ENCODE results near the gene SLC5A4. TPM values are rescaled to one million over a fixed set of nuclear protein-coding genes. Genes with fewer than 3 reads are reported as not detected.
A peak's percentile ranks its signal among the peaks of the same experiment; 100 is the strongest.
"Not testable (repeated sequence)": the region's sequence is repeated elsewhere in the genome, so short reads cannot be mapped to it uniquely, and the experiment has no call there.

The SLC5A4 gene
- polyA plus RNA-seq, 1 experiment, result not detected

GRCh38 chr22:32270641-32271369 is 15.7 kb upstream of the SLC5A4 start:
- TF ChIP-seq, protein P1, sequence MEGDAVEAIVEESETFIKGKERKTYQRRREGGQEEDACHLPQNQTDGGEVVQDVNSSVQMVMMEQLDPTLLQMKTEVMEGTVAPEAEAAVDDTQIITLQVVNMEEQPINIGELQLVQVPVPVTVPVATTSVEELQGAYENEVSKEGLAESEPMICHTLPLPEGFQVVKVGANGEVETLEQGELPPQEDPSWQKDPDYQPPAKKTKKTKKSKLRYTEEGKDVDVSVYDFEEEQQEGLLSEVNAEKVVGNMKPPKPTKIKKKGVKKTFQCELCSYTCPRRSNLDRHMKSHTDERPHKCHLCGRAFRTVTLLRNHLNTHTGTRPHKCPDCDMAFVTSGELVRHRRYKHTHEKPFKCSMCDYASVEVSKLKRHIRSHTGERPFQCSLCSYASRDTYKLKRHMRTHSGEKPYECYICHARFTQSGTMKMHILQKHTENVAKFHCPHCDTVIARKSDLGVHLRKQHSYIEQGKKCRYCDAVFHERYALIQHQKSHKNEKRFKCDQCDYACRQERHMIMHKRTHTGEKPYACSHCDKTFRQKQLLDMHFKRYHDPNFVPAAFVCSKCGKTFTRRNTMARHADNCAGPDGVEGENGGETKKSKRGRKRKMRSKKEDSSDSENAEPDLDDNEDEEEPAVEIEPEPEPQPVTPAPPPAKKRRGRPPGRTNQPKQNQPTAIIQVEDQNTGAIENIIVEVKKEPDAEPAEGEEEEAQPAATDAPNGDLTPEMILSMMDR (IDR thresholded peaks at IDR 0.05; ENCODE audit: insufficient read depth, low read depth, low read length), result no peak
- DNase-seq (ENCODE audit: low read depth), result no peak

DNA sequence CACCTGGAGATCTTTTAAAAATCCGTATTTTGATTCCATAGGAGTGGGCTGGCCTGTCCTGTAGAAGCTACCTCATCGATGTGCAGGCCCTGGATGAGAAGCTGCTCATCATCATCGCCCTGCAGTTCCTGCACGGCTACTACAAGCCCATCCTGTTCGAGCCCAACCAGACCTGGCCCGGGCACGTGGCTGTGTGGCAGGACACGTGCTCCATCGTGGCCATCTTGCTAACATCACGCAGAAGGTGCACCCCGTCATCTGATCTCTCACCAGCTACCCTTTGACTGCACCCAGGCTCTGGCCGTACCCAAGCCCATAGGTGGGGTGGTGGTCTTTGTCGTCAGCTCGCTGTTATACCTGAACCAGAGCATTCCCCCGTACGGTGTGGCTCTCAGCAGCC is 14.2 kb upstream of the SLC5A4 start:
- Histone ChIP-seq H3K27me3 (ENCODE audit: control insufficient read depth, insufficient read depth, low read length) (no peaks in the 10 kb centered on the region), H3K36me3 (ENCODE audit: control insufficient read depth, insufficient read depth, low read length) (no peaks in the 10 kb centered on the region), H3K4me3 (ENCODE audit: low read depth, low read length) (no peak overlapping the region)
- DNase-seq (ENCODE audit: low read depth), result no peak
- TF ChIP-seq, protein P1 (IDR thresholded peaks at IDR 0.05; ENCODE audit: insufficient read depth, low read depth, low read length), result no peak
- ChIA-PET CTCF (interaction anchor here (1.5 to 1.7 kb wide), 3 partner anchors 9 to 292 kb away, joined by 3 to 5 read pairs (median 3); no protein-coding TSS in a partner anchor), POLR2A (no interaction called here)

More at GRCh38 chr22:32270641-32271369, 15.7 kb upstream of the SLC5A4 start:
- no peak overlapping the region for H3K4me3 ChIP-seq (ENCODE audit: low read depth, low read length)
- H3K27me3 ChIP-seq (ENCODE audit: control insufficient read depth, insufficient read depth, low read length), result no peaks in the 10 kb centered on the region
- no peaks in the 10 kb centered on the region for H3K36me3 ChIP-seq (ENCODE audit: control insufficient read depth, insufficient read depth, low read length)
- ChIA-PET POLR2A (no interaction called here), CTCF (interaction anchor here (0.6 kb wide), 1 partner anchor 804 kb away, joined by 3 read pairs; no protein-coding TSS in a partner anchor)

GRCh38 chr22:32267011-32267410 is 11.9 kb upstream of the SLC5A4 start:
- Histone ChIP-seq H3K27me3 (ENCODE audit: control insufficient read depth, insufficient read depth, low read length) (no peaks in the 10 kb centered on the region), H3K36me3 (ENCODE audit: control insufficient read depth, insufficient read depth, low read length) (no peaks in the 10 kb centered on the region), H3K4me3 (ENCODE audit: low read depth, low read length) (no peak overlapping the region)
- ChIA-PET CTCF (interaction anchor here (1.0 to 3.6 kb wide), 13 partner anchors 7 to 733 kb away, joined by 3 to 46 read pairs (median 6); partner anchors contain the start of gene PISD), POLR2A (no interaction called here)
- TF ChIP-seq, protein P1 (IDR thresholded peaks at IDR 0.05; ENCODE audit: insufficient read depth, low read depth, low read length), result no peak
- no peak for DNase-seq (ENCODE audit: low read depth)

- CTCF ChIA-PET, result interaction anchor here (0.7 to 3.6 kb wide), 21 partner anchors 8 to 734 kb away, joined by 3 to 46 read pairs (median 4); partner anchors contain the start of gene PISD
- TF ChIP-seq, protein P1 (IDR thresholded peaks at IDR 0.05; ENCODE audit: insufficient read depth, low read depth, low read length), result peak; percentile 90
- no peaks in the 10 kb centered on the region for H3K36me3 ChIP-seq (ENCODE audit: control insufficient read depth, insufficient read depth, low read length)
- no peak for DNase-seq (ENCODE audit: low read depth)
- H3K4me3 ChIP-seq (ENCODE audit: low read depth, low read length), result no peak overlapping the region
- no peaks in the 10 kb centered on the region for H3K27me3 ChIP-seq (ENCODE audit: control insufficient read depth, insufficient read depth, low read length)
- POLR2A ChIA-PET, result no interaction called here
These were observed 11.0 kb upstream of the SLC5A4 start for GRCh38 chr22:32265882-32266767.

DNA sequence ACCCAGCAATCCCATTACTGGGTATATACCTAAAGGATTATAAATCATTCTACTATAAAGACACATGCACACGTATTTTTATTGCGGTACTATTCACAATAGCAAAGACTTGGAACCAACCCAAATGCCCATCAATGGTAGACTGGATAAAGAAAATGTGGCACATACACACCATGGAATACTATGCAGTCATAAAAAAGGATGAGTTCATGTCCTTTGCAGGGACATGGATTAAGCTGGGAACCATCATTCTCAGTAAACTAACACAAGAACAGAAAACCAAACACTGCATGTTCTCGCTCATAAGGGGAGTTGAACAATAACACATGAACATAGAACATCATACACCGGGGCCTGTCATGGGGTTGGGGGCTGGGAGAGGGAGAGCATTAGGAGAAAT is 8.5 kb upstream of the SLC5A4 start:
- CTCF ChIA-PET; DNase-seq (ENCODE audit: low read depth); H3K27me3 ChIP-seq (ENCODE audit: control insufficient read depth, insufficient read depth, low read length); H3K4me3 ChIP-seq (ENCODE audit: low read depth, low read length); H3K36me3 ChIP-seq (ENCODE audit: control insufficient read depth, insufficient read depth, low read length); POLR2A ChIA-PET: not testable (repeated sequence)
